Esophagus (tissue), 2 donors: Measurements from ENCODE around the gene PRAMEF13. TPM values are rescaled to one million over a fixed set of nuclear protein-coding genes. Genes with fewer than 3 reads are reported as not detected.
"Not testable (repeated sequence)": the region's sequence is repeated elsewhere in the genome, so short reads cannot be mapped to it uniquely, and the experiment has no call there.

Experiments used
- H3K27ac ChIP-seq, 2 donors: one replicate each; pipeline ENCODE4 v1.5.1; 2013; ENCODE audit warnings: low read depth in 2 of 2, mild to moderate bottlenecking in 2 of 2, inconsistent platforms in 1 of 2, low read length in 1 of 2, moderate library complexity in 1 of 2
- H3K27me3 ChIP-seq, 2 donors: one replicate each; pipeline ENCODE4 v1.6.1; 2013; ENCODE audit warnings: low read length in 2 of 2, control low read depth in 1 of 2, mild to moderate bottlenecking in 1 of 2; ENCODE audit not compliant: insufficient read depth in 2 of 2, control insufficient read depth in 1 of 2
- H3K36me3 ChIP-seq, 2 donors: one replicate each; pipeline ENCODE4 v1.6.1; 2013; ENCODE audit warnings: low read length in 1 of 2; ENCODE audit not compliant: control insufficient read depth in 2 of 2, insufficient read depth in 2 of 2
- H3K4me1 ChIP-seq, 2 donors: one replicate each; pipeline ENCODE4 v1.6.1; 2013; ENCODE audit warnings: low read length in 1 of 2; ENCODE audit not compliant: control insufficient read depth in 2 of 2, insufficient read depth in 2 of 2
- H3K4me3 ChIP-seq, 2 donors: one replicate each; pipeline ENCODE4 v1.5.1; 2013; ENCODE audit warnings: low read length in 2 of 2, mild to moderate bottlenecking in 2 of 2, low read depth in 1 of 2, moderate library complexity in 1 of 2
- H3K9me3 ChIP-seq, 2 donors: one replicate each; pipeline ENCODE4 v1.6.1; 2013; ENCODE audit warnings: mild to moderate bottlenecking in 2 of 2, low read depth in 1 of 2, low read length in 1 of 2, moderate library complexity in 1 of 2; ENCODE audit not compliant: control insufficient read depth in 2 of 2, insufficient read depth in 1 of 2
- WGBS, 2 donors: extraction: QIAGEN DNeasy Blood & Tissue Kit; methylation state at CpG; one replicate each; pipeline ENCODE4 v1.1.7; 2013; 5-methylcytosine and 5-hydroxymethylcytosine counted together
- polyA plus RNA-seq, 2 donors: library from polyadenylated mRNA; stranded (reverse); fragments of 200-250 nt; gene quantifications; one replicate each; pipeline ENCODE4 v1.2.3, GENCODE V29; 2013
- donor health status: healthy with polysubstance abuse.
- donor health status: Bipolar disorder and iron deficiency.

The PRAMEF13 gene, protein sequence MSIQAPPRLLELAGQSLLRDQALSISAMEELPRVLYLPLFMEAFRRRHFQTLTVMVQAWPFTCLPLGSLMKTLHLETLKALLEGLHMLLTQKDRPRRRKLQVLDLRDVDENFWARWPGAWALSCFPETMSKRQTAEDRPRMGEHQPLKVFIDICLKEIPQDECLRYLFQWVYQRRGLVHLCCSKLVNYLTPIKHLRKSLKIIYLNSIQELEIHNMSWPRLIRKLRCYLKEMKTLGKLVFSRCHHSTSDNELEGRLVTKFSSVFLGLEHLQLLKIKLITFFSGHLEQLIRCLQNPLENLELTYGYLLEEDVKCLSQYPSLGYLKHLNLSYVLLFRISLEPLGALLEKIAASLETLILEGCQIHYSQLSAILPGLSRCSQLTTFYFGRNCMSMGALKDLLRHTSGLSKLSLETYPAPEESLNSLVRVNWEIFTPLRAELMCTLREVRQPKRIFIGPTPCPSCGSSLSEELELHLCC
- not detected for polyA plus RNA-seq

GRCh38 chr1:13201309-13201708 lies at the start of gene PRAMEF13:
PRAMEF13 (minus strand) TSS chr1:13201409; CDS start chr1:13199589, 1,820 bp downstream.
- not testable (repeated sequence) for H3K36me3 ChIP-seq, H3K4me1 ChIP-seq, H3K4me3 ChIP-seq, H3K27me3 ChIP-seq, H3K9me3 ChIP-seq, H3K27ac ChIP-seq
- WGBS, 2 donors: no CpG with 5 or more reads among the region's 5 CpGs

- H3K4me3 ChIP-seq, H3K27ac ChIP-seq, H3K4me1 ChIP-seq, H3K27me3 ChIP-seq, H3K36me3 ChIP-seq, H3K9me3 ChIP-seq: not testable (repeated sequence)
- WGBS, 2 donors: 72 to 77% methylated on average over 6 of the region's 7 CpGs
Measured at GRCh38 chr1:13247122-13247521, 45.9 kb upstream of the PRAMEF13 start.

DNA sequence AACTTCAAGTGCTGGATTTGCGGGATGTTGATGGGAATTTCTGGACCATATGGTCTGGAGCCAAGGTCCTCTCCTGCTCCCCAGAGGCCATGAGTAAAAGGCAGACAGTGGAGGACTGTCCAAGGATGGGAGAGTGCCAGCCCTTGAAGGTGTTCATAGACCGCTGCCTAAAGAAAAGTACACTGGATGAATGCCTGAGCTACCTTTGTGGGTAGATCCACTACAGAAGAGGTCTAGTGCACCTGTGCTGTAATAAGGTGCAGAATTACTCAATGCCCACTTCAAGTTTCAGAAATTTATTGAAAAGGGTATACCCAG lies 45.3 kb upstream of the PRAMEF13 start:
- not testable (repeated sequence) for H3K4me1 ChIP-seq, H3K9me3 ChIP-seq, H3K36me3 ChIP-seq, H3K27ac ChIP-seq, H3K27me3 ChIP-seq, H3K4me3 ChIP-seq
- 79 to 81% methylated on average over 2 of the region's 2 CpGs for WGBS, 2 donors

GRCh38 chr1:13245841-13246553 lies 44.8 kb upstream of the PRAMEF13 start:
- H3K4me1 ChIP-seq, H3K9me3 ChIP-seq, H3K27ac ChIP-seq, H3K27me3 ChIP-seq, H3K4me3 ChIP-seq, H3K36me3 ChIP-seq: not testable (repeated sequence)
- WGBS, 2 donors: 73 to 80% methylated on average over 5 of the region's 5 CpGs

DNA sequence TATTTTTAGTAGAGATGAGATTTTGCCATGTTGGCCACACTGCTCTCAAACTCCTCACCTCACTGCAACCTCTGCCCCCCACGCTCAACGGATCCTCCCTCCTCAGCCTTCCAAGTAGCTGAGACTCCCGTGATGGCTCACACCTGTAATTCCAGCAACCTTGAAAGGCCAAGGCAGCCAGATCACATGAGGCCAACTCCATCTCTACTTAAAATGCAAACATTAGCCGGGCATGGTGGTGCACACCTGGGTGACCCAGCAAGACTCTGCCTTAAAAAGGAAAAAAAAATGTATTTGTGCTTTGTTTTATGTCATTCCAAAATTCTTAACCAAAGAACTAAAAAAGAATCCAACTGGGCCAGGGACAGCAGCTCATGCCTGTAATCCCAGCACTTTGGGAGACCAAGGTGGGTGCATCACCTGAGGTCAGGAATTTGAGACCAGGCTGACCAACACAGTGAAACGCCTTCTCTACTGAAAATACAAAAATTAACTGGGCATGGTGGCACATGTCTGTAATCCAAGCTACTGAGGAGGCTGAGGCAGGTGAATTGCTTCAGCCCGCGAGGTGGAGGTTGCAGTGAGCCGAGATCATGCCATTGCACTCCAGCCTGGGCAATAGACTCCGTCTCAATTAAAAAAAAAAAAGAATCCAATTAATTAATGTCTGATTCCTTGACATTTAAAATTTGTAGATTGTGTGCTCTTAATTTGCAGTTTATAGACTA lies 42.5 kb upstream of the PRAMEF13 start:
- not testable (repeated sequence) for H3K9me3 ChIP-seq, H3K4me3 ChIP-seq, H3K27ac ChIP-seq, H3K36me3 ChIP-seq, H3K4me1 ChIP-seq, H3K27me3 ChIP-seq
- WGBS, 2 donors: 81 to 85% methylated on average over 9 of the region's 9 CpGs

DNA sequence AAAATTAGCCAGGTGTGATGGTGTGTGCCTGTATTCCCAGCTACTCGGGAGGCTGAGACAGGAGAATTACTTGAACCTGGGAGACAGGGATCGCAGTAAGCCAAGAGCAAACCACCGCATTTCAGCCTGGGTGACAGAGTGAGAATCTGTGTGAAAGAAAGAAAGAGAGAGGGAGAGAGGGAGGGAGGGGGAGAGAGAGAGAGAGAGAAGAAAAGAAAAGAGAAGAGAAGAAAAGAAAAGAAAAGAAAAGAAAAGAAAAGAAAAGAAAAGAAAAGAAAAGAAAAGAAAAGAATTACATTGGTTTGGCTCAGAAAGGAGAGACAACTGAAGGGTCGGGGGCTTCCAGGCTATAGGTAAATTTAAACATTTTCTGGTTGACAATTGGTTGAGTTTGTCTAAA lies 38.4 kb upstream of the PRAMEF13 start:
- not testable (repeated sequence) for H3K4me3 ChIP-seq, H3K9me3 ChIP-seq, H3K36me3 ChIP-seq, H3K27ac ChIP-seq, H3K27me3 ChIP-seq, H3K4me1 ChIP-seq
- WGBS, 2 donors: 85 to 89% methylated on average over 4 of the region's 4 CpGs

DNA sequence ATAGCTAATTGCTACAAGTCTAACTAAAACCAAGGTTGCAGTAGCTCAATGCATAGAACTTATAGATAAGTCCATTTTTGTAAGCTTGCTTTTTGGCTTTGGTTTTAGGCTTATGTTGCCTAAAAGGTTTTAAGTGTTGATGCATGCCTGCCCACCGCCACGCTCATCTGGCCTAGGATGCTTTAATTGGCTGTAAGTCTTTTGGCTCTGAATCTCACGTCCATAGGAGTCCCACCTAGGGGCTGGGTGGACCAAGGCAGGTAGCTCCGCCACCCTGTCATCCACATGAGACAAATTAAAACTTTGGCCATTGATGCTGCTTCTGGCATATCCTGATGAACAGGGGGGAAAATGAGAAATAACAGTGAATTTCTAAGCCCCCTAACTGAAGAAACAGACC lies 36.4 kb upstream of the PRAMEF13 start:
- H3K27me3 ChIP-seq, H3K36me3 ChIP-seq, H3K27ac ChIP-seq, H3K9me3 ChIP-seq, H3K4me3 ChIP-seq, H3K4me1 ChIP-seq: not testable (repeated sequence)
- WGBS, 2 donors: 71 to 83% methylated on average over 4 of the region's 4 CpGs

GRCh38 chr1:13234057-13234456 lies 32.8 kb upstream of the PRAMEF13 start:
- 63 to 80% methylated on average over 1 of the region's 1 CpG for WGBS, 2 donors

DNA sequence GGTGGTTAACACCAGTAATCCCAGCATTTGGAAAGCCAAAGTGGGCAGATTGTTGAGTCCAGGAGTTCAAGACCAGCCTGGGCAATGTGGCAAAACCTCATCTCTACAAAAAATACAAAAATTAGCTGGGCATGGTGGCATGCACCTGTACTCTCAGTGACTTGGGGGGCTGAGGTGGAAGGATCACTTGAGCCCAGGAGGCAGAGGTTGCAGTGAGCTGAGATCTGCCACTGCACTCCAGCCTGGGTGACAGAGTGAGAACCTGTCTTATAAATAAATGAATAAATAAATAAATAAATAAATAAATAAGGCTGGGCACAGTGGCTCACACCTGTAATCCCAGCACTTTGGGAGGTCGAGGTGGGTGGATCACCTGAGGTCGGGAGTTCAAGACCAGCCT lies 30.8 kb upstream of the PRAMEF13 start:
- not testable (repeated sequence) for H3K4me1 ChIP-seq, H3K4me3 ChIP-seq, H3K36me3 ChIP-seq, H3K27ac ChIP-seq, H3K27me3 ChIP-seq, H3K9me3 ChIP-seq
- 63 to 65% methylated on average over 2 of the region's 2 CpGs for WGBS, 2 donors

More at GRCh38 chr1:13234057-13234456, 32.8 kb upstream of the PRAMEF13 start:
- H3K9me3 ChIP-seq, H3K4me3 ChIP-seq, H3K36me3 ChIP-seq, H3K27me3 ChIP-seq, H3K27ac ChIP-seq, H3K4me1 ChIP-seq: not testable (repeated sequence)
